Activated CD8-positive, alpha-beta T cell treated with anti-CD3 and anti-CD28 coated beads, Interleukin-2, amount 10 ng/mL, durations not matched to agents 7 days and 5 days (primary cell): Measurements from ENCODE around the gene TMEM117. TPM values are rescaled to one million over a fixed set of nuclear protein-coding genes. Genes with fewer than 3 reads are reported as not detected.

Experiments
- ATAC-seq: fragments of 150-1000 bp; cut with Tn5 transposase; one replicate; pipeline ENCODE4 v1.10.0; 2021; ENCODE audit warnings: moderate library complexity
- CTCF ChIA-PET: fragments of 350-600 bp; sonication (Branson Sonifier 250); formaldehyde crosslinking; loops from one replicate; lab custom pipeline; 2021; ENCODE audit warnings: antibody characterized with exemption; lab: Charles Lee
- POLR2A ChIA-PET: fragments of 350-600 bp; sonication (Branson Sonifier 250); formaldehyde crosslinking; loops from one replicate; lab custom pipeline; 2021; ENCODE audit warnings: antibody characterized with exemption; lab: Charles Lee
- DNase-seq: peaks from one replicate; pipeline ENCODE4 v3.0.0-alpha.2; 2020
- H3K27ac Mint-ChIP-seq: one replicate; pipeline ENCODE4 v1.8.0; 2021; ENCODE audit warnings: mild to moderate bottlenecking, mixed read lengths
- H3K27me3 Mint-ChIP-seq: one replicate; pipeline ENCODE4 v1.8.0; 2021; ENCODE audit warnings: low read depth, mixed read lengths
- H3K36me3 Mint-ChIP-seq: one replicate; pipeline ENCODE4 v1.8.0; 2021; ENCODE audit warnings: low read depth, mixed read lengths
- H3K4me1 Mint-ChIP-seq: one replicate; pipeline ENCODE4 v1.8.0; 2021; ENCODE audit warnings: low read depth, mixed read lengths
- H3K4me3 Mint-ChIP-seq: one replicate; pipeline ENCODE4 v1.8.0; 2021; ENCODE audit warnings: mild to moderate bottlenecking, mixed read lengths
- H3K9me3 Mint-ChIP-seq: one replicate; pipeline ENCODE4 v1.8.0; 2022; ENCODE audit warnings: mixed read lengths; ENCODE audit not compliant: insufficient read depth
- total RNA-seq, 2 experiments: library from RNA; stranded (reverse); gene quantifications; one replicate each; pipeline ENCODE4 v1.2.3, GENCODE V29; 2021

TMEM117 gene
- total RNA-seq, 2 experiments from 2014 or later = 0.24 to 0.86 TPM

DNA sequence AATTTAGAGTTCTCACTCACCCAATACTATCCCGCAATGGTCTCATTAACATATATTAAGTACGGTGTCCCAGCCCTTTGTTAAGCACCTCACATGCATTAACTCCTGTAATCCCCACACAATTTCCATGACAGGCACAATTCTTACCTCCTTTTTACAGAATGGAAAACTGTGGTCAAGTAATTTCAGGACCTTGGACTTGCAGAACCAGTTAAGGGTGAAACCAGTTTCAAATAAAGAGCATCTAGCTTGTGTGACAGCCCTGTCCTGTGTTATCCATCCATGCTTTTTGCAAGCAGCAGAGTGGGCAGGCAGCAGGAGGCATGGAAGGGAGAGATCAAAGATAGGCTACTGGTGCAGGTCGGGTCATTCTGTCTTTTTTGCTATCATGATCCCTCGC lies 569.4 kb downstream of the TMEM117 start:
- ChIA-PET POLR2A (no interaction called here), CTCF (no interaction called here)
- Mint-ChIP-seq H3K27me3 (peaks cover 4% of the 10 kb centered on the region), H3K9me3 (no peaks in the 10 kb centered on the region), H3K27ac (no peak overlapping the region), H3K36me3 (no peaks in the 10 kb centered on the region), H3K4me3 (no peak overlapping the region), H3K4me1 (no peaks in the 10 kb centered on the region)
- DNase-seq (no peak), ATAC-seq (no peak)

DNA sequence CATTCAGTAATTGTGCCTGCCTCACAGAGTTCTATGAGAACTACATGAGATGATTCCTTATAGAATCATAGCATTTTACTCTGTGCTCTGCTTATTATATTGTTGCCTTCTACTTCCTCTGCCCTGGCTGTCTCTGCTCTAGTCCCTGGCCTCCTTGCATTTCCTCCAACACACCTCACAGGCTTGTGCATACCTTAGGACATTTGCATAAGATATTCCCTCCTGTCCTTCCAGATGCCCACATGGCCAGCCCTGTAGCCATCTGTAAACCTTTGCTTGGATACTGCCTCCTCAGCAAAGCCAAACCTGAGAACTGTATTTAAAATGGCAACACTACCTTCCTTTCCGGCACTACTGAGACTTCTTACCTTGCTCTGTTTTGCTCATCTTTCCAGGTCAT lies 586.7 kb downstream of the TMEM117 start:
- Mint-ChIP-seq H3K27ac (no peak overlapping the region), H3K36me3 (no peaks in the 10 kb centered on the region), H3K9me3 (no peaks in the 10 kb centered on the region), H3K4me1 (no peaks in the 10 kb centered on the region), H3K27me3 (peaks cover 2% of the 10 kb centered on the region), H3K4me3 (no peak overlapping the region)
- CTCF ChIA-PET = no interaction called here
- POLR2A ChIA-PET = no interaction called here
- ATAC-seq (no peak), DNase-seq (no peak)

DNA sequence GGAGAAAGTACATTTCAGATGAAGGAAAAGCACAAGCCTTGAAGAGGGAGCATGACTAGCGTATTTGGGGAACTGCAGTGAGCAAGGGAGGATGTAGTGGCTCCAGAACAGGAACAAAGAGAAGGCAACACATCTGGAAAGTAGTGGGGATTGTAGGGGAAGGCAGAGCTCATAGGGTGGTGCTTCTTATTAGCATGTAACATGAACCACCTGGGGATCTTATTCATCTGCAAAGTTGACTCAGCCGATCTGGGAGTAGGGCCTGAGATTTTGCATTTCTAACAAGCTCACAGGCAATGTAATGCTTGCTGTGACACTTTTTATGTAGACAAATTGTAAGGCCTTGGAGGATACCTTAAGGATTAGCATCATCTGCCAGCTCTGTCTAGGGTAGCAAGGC lies 592.9 kb downstream of the TMEM117 start:
- H3K4me1 Mint-ChIP-seq = no peaks in the 10 kb centered on the region
- no peaks in the 10 kb centered on the region for H3K36me3 Mint-ChIP-seq
- no peak overlapping the region for H3K4me3 Mint-ChIP-seq
- ChIA-PET CTCF (no interaction called here), POLR2A (no interaction called here)
- ATAC-seq (no peak), DNase-seq (no peak)
- no peaks in the 10 kb centered on the region for H3K9me3 Mint-ChIP-seq
- H3K27ac Mint-ChIP-seq = no peak overlapping the region
- peaks cover 6% of the 10 kb centered on the region for H3K27me3 Mint-ChIP-seq

DNA sequence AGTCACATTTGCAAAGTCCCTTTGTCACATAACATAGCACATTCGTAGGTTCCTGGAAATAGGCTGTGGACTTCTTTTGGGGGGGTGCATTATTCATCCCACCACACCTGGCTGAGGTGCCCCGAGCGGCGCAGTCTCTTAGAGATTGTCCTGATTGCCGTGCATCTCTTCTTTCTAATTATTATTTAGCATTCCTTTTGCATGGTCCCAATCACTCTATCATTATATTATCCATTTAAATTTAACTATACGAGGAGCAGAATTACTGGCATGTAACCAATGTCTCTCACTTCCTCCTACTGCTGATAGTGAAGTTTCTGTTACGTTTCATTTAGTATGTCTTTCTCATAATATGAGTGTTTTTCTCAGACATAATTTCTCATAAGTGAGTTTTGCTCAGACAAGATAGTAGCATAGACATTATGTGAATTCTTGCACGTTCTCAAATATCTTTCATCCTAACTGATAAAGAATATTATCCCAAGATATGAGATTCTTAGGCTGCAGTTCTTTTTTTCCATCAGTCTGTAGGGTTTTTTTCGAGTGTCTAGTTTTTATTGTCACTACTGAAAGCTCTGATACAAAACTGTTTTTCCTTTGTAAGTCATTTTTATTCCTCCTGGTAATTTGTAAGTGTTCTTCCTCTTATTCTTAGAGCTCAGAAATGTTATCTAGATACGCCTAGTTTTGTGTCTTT lies 595.9 kb downstream of the TMEM117 start:
- H3K27me3 Mint-ChIP-seq = peaks cover 3% of the 10 kb centered on the region
- no peaks in the 10 kb centered on the region for H3K9me3 Mint-ChIP-seq
- POLR2A ChIA-PET = no interaction called here
- CTCF ChIA-PET = no interaction called here
- DNase-seq (no peak), ATAC-seq (no peak)
- no peaks in the 10 kb centered on the region for H3K4me1 Mint-ChIP-seq
- H3K27ac Mint-ChIP-seq = no peak overlapping the region
- no peaks in the 10 kb centered on the region for H3K36me3 Mint-ChIP-seq
- H3K4me3 Mint-ChIP-seq = no peak overlapping the region

DNA sequence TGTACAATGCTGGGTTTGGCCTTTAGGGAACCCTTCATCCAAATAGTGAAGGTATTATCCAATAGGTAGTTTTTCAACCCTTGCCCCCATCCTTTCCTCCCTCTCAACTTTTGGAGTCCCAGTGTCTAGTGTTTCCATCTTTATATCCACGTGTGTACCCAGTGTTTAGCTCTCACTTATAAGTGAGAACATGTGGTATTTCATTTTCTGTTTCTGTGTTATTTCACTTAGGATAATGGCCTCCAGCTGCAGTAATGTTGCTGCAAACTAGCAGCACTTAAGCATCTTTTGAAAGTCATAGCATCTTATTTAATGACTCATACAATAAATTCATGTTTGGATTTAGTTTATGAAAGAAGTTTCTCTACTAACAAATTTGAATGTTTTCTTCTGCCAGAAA lies 597.8 kb downstream of the TMEM117 start:
- Mint-ChIP-seq H3K4me3 (no peak overlapping the region), H3K27me3 (peaks cover 3% of the 10 kb centered on the region), H3K4me1 (no peaks in the 10 kb centered on the region), H3K9me3 (no peaks in the 10 kb centered on the region), H3K27ac (no peak overlapping the region), H3K36me3 (no peaks in the 10 kb centered on the region)
- no peak for ATAC-seq
- ChIA-PET POLR2A (no interaction called here), CTCF (no interaction called here)
- DNase-seq = no peak

DNA sequence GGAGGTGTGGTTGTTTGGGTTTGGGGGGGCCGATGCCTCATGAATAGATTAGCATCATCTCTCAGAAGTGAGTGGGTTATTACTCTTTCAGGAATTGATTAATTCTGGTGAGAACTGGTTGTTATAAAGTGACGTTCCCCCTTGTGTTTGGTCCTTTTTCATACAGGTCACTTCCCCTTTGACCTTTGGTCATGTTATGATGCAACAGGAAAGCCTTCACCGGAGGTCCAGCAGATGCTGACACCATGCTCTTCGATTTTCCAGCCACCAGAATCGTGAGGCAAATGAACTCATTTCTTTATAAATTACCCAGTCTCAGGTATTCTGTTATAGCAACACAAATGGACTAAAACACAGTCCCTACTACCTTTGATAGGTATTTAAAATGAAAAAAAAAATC lies 600.9 kb downstream of the TMEM117 start:
- POLR2A ChIA-PET = no interaction called here
- peaks cover 3% of the 10 kb centered on the region for H3K27me3 Mint-ChIP-seq
- no peaks in the 10 kb centered on the region for H3K9me3 Mint-ChIP-seq
- H3K4me3 Mint-ChIP-seq = no peak overlapping the region
- H3K27ac Mint-ChIP-seq = no peak overlapping the region
- ATAC-seq = no peak
- DNase-seq = no peak
- H3K4me1 Mint-ChIP-seq = no peaks in the 10 kb centered on the region
- CTCF ChIA-PET = no interaction called here
- no peaks in the 10 kb centered on the region for H3K36me3 Mint-ChIP-seq

Other genes starting within 250 kb of the TMEM117 start
- gene PUS7L, start 77.3 kb upstream of the TMEM117 start, total RNA-seq = 10 to 100 TPM; 16.8 to 19.8 TPM
- 10 to 100 TPM; 32.9 to 37.7 TPM for gene IRAK4, start 77.1 kb upstream of the TMEM117 start, total RNA-seq
- gene TWF1, start 29.8 kb upstream of the TMEM117 start, total RNA-seq = 10 to 100 TPM; 24.1 to 25.9 TPM